ENCODE results near the gene IL5.
"Not testable (repeated sequence)": the region's sequence is repeated elsewhere in the genome, so short reads cannot be mapped to it uniquely, and the experiment has no call there.

DNA sequence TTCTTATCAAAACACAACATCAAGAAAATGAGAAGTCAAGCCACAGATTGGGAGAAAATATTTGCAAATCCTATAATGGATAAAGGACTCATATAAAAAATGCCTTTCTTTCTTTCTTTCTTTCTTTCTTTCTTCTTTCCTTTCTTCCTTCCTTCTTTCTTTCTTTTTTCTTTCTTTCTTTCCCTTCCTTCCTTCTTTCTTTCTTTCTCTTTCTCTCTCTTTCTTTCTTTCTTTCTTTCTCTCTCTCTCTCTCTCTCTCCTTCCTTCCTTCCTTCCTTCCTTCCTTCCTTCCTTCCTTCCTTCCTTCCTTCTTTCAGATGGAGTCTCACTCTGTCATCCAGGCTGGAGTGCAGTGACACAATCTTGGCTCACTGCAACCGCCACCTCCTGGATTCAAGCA, 21.3 kb downstream of the IL5 start:
- TF ChIP-seq, protein P1, sequence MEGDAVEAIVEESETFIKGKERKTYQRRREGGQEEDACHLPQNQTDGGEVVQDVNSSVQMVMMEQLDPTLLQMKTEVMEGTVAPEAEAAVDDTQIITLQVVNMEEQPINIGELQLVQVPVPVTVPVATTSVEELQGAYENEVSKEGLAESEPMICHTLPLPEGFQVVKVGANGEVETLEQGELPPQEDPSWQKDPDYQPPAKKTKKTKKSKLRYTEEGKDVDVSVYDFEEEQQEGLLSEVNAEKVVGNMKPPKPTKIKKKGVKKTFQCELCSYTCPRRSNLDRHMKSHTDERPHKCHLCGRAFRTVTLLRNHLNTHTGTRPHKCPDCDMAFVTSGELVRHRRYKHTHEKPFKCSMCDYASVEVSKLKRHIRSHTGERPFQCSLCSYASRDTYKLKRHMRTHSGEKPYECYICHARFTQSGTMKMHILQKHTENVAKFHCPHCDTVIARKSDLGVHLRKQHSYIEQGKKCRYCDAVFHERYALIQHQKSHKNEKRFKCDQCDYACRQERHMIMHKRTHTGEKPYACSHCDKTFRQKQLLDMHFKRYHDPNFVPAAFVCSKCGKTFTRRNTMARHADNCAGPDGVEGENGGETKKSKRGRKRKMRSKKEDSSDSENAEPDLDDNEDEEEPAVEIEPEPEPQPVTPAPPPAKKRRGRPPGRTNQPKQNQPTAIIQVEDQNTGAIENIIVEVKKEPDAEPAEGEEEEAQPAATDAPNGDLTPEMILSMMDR (IDR thresholded peaks at IDR 0.05) = not testable (repeated sequence)
- not testable (repeated sequence) for TF ChIP-seq POLR2A (IDR thresholded peaks at IDR 0.05)

Data from body of pancreas (tissue), 4 donors.